ENCODE results near the gene DHRS12. TPM values are rescaled to one million over a fixed set of nuclear protein-coding genes. Genes with fewer than 3 reads are reported as not detected.

Gene DHRS12
- total and polyA plus RNA-seq, 8 donors, result 4.2 to 27.2 (median 14.1) TPM; not detected in 1

DNA sequence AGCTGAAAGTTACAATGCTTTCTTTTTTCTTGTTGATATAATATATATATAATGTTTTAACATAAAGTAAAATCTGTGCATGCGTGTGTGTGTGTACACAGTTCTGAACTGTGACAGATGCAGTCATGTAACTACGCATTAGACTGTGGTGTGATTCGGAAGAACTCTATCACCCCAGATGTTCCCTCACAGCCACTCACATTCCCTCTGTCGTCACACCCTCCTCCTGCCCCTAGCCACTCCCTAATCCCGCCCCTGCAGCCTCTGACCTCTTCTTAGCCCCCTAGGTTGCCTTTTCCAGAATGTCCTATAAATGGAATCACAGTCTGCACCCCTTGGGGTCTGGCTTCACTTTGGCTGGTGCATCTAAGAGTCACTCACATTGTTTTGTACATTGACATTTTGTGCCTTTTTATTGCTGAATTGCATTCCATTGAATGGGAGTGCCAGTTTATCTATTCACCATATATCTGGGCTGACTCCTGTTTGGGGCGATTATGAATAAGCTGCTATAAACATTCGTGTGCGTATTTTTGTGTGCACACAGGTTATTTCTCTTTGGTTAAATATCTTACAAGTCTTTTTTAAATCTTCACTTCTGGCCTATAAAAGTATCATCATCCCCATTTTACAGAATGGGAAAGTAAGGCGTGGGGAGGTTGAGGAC, 20.4 kb downstream of the DHRS12 start:
- DNase-seq, result no peak
- peaks cover 5 to 40% (median 18%) of the 10 kb centered on the region in 4 donors for H3K4me1 ChIP-seq
- no peaks in the 10 kb centered on the region for H3K36me3 ChIP-seq
- 85 to 89% (median 88%) methylated on average over 9 of the region's 9 CpGs for WGBS, 5 donors
- no peaks in the 10 kb centered on the region for H3K9me3 ChIP-seq
- no peaks in the 10 kb centered on the region for H3K27me3 ChIP-seq
- H3K4me3 ChIP-seq, result no peak overlapping the region
- no peak overlapping the region for H3K27ac ChIP-seq
- TF ChIP-seq POLR2A (IDR thresholded peaks at IDR 0.05), result no peak
- TF ChIP-seq EP300 (IDR thresholded peaks at IDR 0.05), result no peak
- TF ChIP-seq POLR2AphosphoS5 (IDR thresholded peaks at IDR 0.05), result no peak
- TF ChIP-seq, protein P1, sequence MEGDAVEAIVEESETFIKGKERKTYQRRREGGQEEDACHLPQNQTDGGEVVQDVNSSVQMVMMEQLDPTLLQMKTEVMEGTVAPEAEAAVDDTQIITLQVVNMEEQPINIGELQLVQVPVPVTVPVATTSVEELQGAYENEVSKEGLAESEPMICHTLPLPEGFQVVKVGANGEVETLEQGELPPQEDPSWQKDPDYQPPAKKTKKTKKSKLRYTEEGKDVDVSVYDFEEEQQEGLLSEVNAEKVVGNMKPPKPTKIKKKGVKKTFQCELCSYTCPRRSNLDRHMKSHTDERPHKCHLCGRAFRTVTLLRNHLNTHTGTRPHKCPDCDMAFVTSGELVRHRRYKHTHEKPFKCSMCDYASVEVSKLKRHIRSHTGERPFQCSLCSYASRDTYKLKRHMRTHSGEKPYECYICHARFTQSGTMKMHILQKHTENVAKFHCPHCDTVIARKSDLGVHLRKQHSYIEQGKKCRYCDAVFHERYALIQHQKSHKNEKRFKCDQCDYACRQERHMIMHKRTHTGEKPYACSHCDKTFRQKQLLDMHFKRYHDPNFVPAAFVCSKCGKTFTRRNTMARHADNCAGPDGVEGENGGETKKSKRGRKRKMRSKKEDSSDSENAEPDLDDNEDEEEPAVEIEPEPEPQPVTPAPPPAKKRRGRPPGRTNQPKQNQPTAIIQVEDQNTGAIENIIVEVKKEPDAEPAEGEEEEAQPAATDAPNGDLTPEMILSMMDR (IDR thresholded peaks at IDR 0.05), result no peak
- intact Hi-C loops (cut with DNase I; ENCODE audit: low total_unique reads), result no loop called here

DNA sequence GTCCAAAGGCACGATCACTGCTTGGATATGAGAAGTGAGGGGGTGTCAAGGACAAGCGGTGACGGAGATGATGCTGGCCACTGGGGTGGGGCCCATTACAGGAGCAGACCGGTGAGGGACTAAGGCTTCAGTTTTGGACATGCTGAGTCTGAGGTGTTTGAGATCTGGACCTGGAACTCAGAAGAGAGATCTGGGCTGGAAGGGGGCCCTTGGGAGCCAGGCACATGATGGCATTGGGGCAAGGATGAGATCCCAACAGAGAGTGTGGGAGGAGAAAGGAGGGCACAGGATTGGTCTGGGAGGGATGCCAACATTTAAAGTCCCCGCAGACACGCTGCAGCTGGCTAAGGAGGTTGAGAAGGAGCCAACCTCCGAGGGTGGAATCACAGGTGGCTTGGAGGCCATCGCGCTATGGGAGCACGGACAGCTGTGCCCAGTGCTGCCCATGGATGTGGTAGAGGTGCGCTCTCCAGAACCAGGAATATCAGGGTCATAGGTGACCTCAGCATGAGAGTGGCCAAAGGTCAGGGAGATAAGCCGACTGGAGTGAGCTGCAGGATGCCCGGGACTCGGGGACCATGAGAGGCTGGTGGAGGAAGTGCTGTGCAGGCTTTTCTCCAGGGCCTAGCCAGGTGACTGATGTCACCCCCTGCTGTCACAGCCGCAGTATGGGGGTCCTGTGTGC, 21.8 kb downstream of the DHRS12 start:
- H3K9me3 ChIP-seq, result no peaks in the 10 kb centered on the region
- no peak overlapping the region for H3K4me3 ChIP-seq
- 70 to 82% (median 72%) methylated on average over 15 of the region's 15 CpGs for WGBS, 5 donors
- H3K27me3 ChIP-seq, result no peaks in the 10 kb centered on the region
- H3K36me3 ChIP-seq, result no peaks in the 10 kb centered on the region
- no peak for TF ChIP-seq EP300 (IDR thresholded peaks at IDR 0.05)
- no peak for TF ChIP-seq POLR2A (IDR thresholded peaks at IDR 0.05)
- TF ChIP-seq POLR2AphosphoS5 (IDR thresholded peaks at IDR 0.05), result no peak
- TF ChIP-seq, protein P1 (IDR thresholded peaks at IDR 0.05), result no peak
- DNase-seq, result no peak
- peaks cover 5 to 38% (median 17%) of the 10 kb centered on the region in 4 donors for H3K4me1 ChIP-seq
- intact Hi-C loops (cut with DNase I; ENCODE audit: low total_unique reads), result no loop called here
- H3K27ac ChIP-seq, result no peak overlapping the region

DNA sequence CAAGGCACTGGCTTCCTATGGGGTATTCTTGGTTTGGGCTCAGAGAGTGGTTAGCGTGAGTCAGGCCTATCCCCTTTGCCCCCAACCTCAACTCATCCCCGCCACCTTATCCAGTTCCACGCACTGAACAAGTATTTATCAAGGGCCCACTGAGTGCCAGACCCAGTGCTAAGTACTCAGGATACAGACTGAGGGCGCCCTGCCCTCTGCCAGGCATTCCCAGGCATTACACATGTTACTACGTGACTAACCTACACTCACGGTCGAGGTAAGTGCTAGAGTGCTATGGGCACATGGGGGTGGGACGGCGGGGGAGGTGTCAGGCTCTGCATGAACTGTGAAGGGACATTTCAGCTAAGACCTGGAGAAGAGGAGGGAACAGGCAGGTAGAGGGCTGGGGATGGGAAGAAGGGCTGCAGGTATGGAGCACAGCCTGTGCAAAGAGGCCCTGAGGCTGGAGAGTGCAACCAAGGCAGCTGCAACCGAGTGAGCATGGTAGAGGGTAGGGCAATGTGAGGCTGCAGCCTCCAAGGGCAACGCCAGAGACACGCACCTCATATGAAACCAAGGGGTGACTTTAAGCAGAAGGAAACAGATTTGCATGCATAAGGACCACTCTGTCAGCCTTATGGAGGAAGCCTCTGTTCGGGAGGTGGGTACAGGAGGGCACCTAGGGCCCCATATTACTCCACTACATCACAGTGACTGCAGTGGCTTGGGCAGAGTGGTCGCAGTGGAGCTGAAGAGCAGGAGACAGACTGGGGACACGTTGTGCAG, 22.5 kb downstream of the DHRS12 start:
- Histone ChIP-seq H3K9me3 (no peaks in the 10 kb centered on the region), H3K27me3 (no peaks in the 10 kb centered on the region), H3K27ac (no peak overlapping the region), H3K4me3 (no peak overlapping the region), H3K36me3 (no peaks in the 10 kb centered on the region), H3K4me1 (peaks cover 2 to 31% (median 10%) of the 10 kb centered on the region in 4 donors)
- 64 to 79% (median 73%) methylated on average over 15 of the region's 15 CpGs for WGBS, 5 donors
- TF ChIP-seq EP300 (IDR thresholded peaks at IDR 0.05) (no peak), POLR2AphosphoS5 (IDR thresholded peaks at IDR 0.05) (no peak), POLR2A (IDR thresholded peaks at IDR 0.05) (no peak)
- TF ChIP-seq, protein P1 (IDR thresholded peaks at IDR 0.05), result peak in 3 of 7 experiments; percentile 24 to 37 (median 31)
- intact Hi-C loops (cut with DNase I; ENCODE audit: low total_unique reads), result no loop called here
- peak; percentile 51 to 61 for DNase-seq

DNA sequence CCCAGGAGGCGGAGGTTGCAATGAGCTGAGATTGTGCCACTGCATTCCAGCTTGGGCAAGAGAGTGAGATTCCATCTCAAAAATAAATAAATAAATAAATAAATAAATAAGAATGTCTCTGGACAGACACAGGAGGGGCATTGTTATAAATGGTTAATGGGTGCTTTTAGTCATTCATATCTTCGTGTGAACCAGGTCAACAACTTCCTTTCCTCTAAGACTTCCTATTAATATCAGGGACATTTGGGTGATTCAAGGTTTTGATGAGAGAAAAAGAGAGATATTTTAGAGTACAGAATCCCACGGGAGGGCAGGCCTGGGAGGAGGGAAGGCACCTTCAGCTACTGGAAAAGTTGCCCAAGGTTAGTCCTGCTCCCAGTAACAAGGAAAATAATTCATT, 23.9 kb downstream of the DHRS12 start:
- intact Hi-C loops (cut with DNase I; ENCODE audit: low total_unique reads), result no loop called here
- WGBS, 5 donors, result 64 to 74% (median 71%) methylated on average over 3 of the region's 3 CpGs
- H3K27me3 ChIP-seq, result no peaks in the 10 kb centered on the region

More for the DNA sequence above, 23.9 kb downstream of the DHRS12 start:
- Histone ChIP-seq H3K36me3 (no peaks in the 10 kb centered on the region), H3K9me3 (no peaks in the 10 kb centered on the region), H3K27ac (no peak overlapping the region), H3K4me3 (no peak overlapping the region), H3K4me1 (peaks cover 0 to 20% (median 0%) of the 10 kb centered on the region in 4 donors)
- DNase-seq, result no peak
- TF ChIP-seq POLR2AphosphoS5 (IDR thresholded peaks at IDR 0.05) (peak in 1 of 3 donors; percentile 5), EP300 (IDR thresholded peaks at IDR 0.05) (no peak)
